Measurements from ENCODE around the gene DHRS2.

DHRS2 gene

GRCh38 chr14:23623962-23624361, 12.2 kb upstream of the DHRS2 start:
- POLR2A ChIA-PET = no interaction called here
- TF ChIP-seq NFRKB (IDR thresholded peaks at IDR 0.05) = no peak
- no peak for TF ChIP-seq SUZ12 (IDR thresholded peaks at IDR 0.05)
- DNase-seq (ENCODE audit: extremely low spot score) = no peak
- CTCF ChIA-PET = interaction anchor here (0.7 kb wide), 1 partner anchor 287 kb away, joined by 3 read pairs; no protein-coding TSS in a partner anchor

GRCh38 chr14:23624830-23625404, 11.2 kb upstream of the DHRS2 start:
- DNase-seq (ENCODE audit: extremely low spot score) = no peak
- ChIA-PET CTCF (no interaction called here), POLR2A (no interaction called here)
- TF ChIP-seq CTBP1 (IDR thresholded peaks at IDR 0.05; ENCODE audit: borderline replicate concordance) (no peak), L3MBTL2 (conservative IDR thresholded peaks at IDR 0.05) (no peak), SUZ12 (IDR thresholded peaks at IDR 0.05) (no peak), FOXK2 (IDR thresholded peaks at IDR 0.05) (no peak), PKNOX1 (IDR thresholded peaks at IDR 0.05) (no peak), TARDBP (IDR thresholded peaks at IDR 0.05) (no peak), FOXA1 (IDR thresholded peaks at IDR 0.05) (no peak), BHLHE40 (IDR thresholded peaks at IDR 0.05; ENCODE audit: borderline replicate concordance) (no peak), ELF4 (IDR thresholded peaks at IDR 0.05) (no peak), ARNT (IDR thresholded peaks at IDR 0.05) (no peak), HDGF (IDR thresholded peaks at IDR 0.05; ENCODE audit: borderline replicate concordance) (no peak), FOXM1 (IDR thresholded peaks at IDR 0.05; ENCODE audit: borderline replicate concordance) (no peak), ZNF384 (IDR thresholded peaks at IDR 0.05) (no peak), LEF1 (IDR thresholded peaks at IDR 0.05; ENCODE audit: borderline replicate concordance) (no peak), SP1 (IDR thresholded peaks at IDR 0.05) (no peak), NFRKB (IDR thresholded peaks at IDR 0.05) (no peak)

GRCh38 chr14:23626946-23627345, 9.2 kb upstream of the DHRS2 start:
- POLR2A ChIA-PET = no interaction called here
- CTCF ChIA-PET = no interaction called here

GRCh38 chr14:23627961-23628360, 8.2 kb upstream of the DHRS2 start:
- ChIA-PET CTCF (no interaction called here), POLR2A (no interaction called here)
- no peak for DNase-seq (ENCODE audit: extremely low spot score)
- TF ChIP-seq ELF4 (IDR thresholded peaks at IDR 0.05) (no peak), CTBP1 (IDR thresholded peaks at IDR 0.05; ENCODE audit: borderline replicate concordance) (no peak), SUZ12 (IDR thresholded peaks at IDR 0.05) (no peak), PKNOX1 (IDR thresholded peaks at IDR 0.05) (no peak), L3MBTL2 (conservative IDR thresholded peaks at IDR 0.05) (no peak), BHLHE40 (IDR thresholded peaks at IDR 0.05; ENCODE audit: borderline replicate concordance) (no peak), FOXM1 (IDR thresholded peaks at IDR 0.05; ENCODE audit: borderline replicate concordance) (no peak), FOXK2 (IDR thresholded peaks at IDR 0.05) (no peak), ZNF384 (IDR thresholded peaks at IDR 0.05) (no peak), LEF1 (IDR thresholded peaks at IDR 0.05; ENCODE audit: borderline replicate concordance) (no peak), SP1 (IDR thresholded peaks at IDR 0.05) (no peak), NFRKB (IDR thresholded peaks at IDR 0.05) (no peak), TARDBP (IDR thresholded peaks at IDR 0.05) (no peak), FOXA1 (IDR thresholded peaks at IDR 0.05) (no peak), ARNT (IDR thresholded peaks at IDR 0.05) (no peak), HDGF (IDR thresholded peaks at IDR 0.05; ENCODE audit: borderline replicate concordance) (no peak)

More at GRCh38 chr14:23626946-23627345, 9.2 kb upstream of the DHRS2 start:
- no peak for DNase-seq (ENCODE audit: extremely low spot score)
- TF ChIP-seq FOXM1 (IDR thresholded peaks at IDR 0.05; ENCODE audit: borderline replicate concordance) (no peak), CTBP1 (IDR thresholded peaks at IDR 0.05; ENCODE audit: borderline replicate concordance) (no peak), LEF1 (IDR thresholded peaks at IDR 0.05; ENCODE audit: borderline replicate concordance) (no peak), ZNF384 (IDR thresholded peaks at IDR 0.05) (no peak), SP1 (IDR thresholded peaks at IDR 0.05) (no peak), L3MBTL2 (conservative IDR thresholded peaks at IDR 0.05) (no peak), ARNT (IDR thresholded peaks at IDR 0.05) (no peak), ELF4 (IDR thresholded peaks at IDR 0.05) (no peak), TARDBP (IDR thresholded peaks at IDR 0.05) (no peak), HDGF (IDR thresholded peaks at IDR 0.05; ENCODE audit: borderline replicate concordance) (no peak), FOXA1 (IDR thresholded peaks at IDR 0.05) (no peak), BHLHE40 (IDR thresholded peaks at IDR 0.05; ENCODE audit: borderline replicate concordance) (no peak), PKNOX1 (IDR thresholded peaks at IDR 0.05) (no peak), FOXK2 (IDR thresholded peaks at IDR 0.05) (no peak)

GRCh38 chr14:23629204-23629603, 7.0 kb upstream of the DHRS2 start:
- TF ChIP-seq ELF4 (IDR thresholded peaks at IDR 0.05) = no peak
- TF ChIP-seq ARNT (IDR thresholded peaks at IDR 0.05) = no peak
- no peak for TF ChIP-seq PKNOX1 (IDR thresholded peaks at IDR 0.05)
- TF ChIP-seq NFRKB (IDR thresholded peaks at IDR 0.05) = no peak
- no peak for TF ChIP-seq LEF1 (IDR thresholded peaks at IDR 0.05; ENCODE audit: borderline replicate concordance)
- no peak for TF ChIP-seq FOXK2 (IDR thresholded peaks at IDR 0.05)
- no peak for TF ChIP-seq FOXA1 (IDR thresholded peaks at IDR 0.05)
- TF ChIP-seq SUZ12 (IDR thresholded peaks at IDR 0.05) = no peak
- POLR2A ChIA-PET = no interaction called here
- CTCF ChIA-PET = interaction anchor here (0.7 kb wide), 1 partner anchor 313 kb away, joined by 3 read pairs; no protein-coding TSS in a partner anchor
- no peak for DNase-seq (ENCODE audit: extremely low spot score)
